OCI-LY7 (cell line): ENCODE results near the gene MTCP1. TPM values are rescaled to one million over a fixed set of nuclear protein-coding genes. Genes with fewer than 3 reads are reported as not detected.
A peak's percentile ranks its signal among the peaks of the same experiment; 100 is the strongest.

Source experiments
- BruUV-seq: library from RNA; stranded (reverse); fragments of 400-500 nt; replicated peaks from 2 replicates; lab custom pipeline; 2021; lab: Mats Ljungman, UMichigan
- CTCF ChIA-PET: fragments of 300-600 bp; sonication (Branson Sonifier 250); formaldehyde crosslinking; loops from one replicate; lab custom pipeline; 2022; ENCODE audit warnings: antibody characterized with exemption; ENCODE audit not compliant: unreplicated experiment; lab: Charles Lee
- POLR2A ChIA-PET: fragments of 300-600 bp; sonication (Branson Sonifier 250); formaldehyde crosslinking; loops from one replicate; lab custom pipeline; 2022; ENCODE audit warnings: antibody characterized with exemption; lab: Charles Lee
- DNase-seq: peaks from one replicate; pipeline ENCODE4 v3.0.0-alpha.2; 2015; ENCODE audit warnings: low spot score
- H2AFZ ChIP-seq: fragments of 200-600 bp; sonication (generic), shearing (Covaris generic); 2 replicates; pipeline ENCODE4 v1.6.1; 2014; ENCODE audit warnings: mild to moderate bottlenecking, antibody characterized with exemption, low read length, moderate library complexity
- H3K27ac ChIP-seq: fragments of 200-600 bp; sonication (generic); 2 replicates; pipeline ENCODE4 v1.5.1; 2014; ENCODE audit warnings: mixed run types, low read depth, mild to moderate bottlenecking, moderate library complexity, low read length, inconsistent platforms; ENCODE audit not compliant: poor library complexity, severe bottlenecking
- H3K36me3 ChIP-seq: fragments of 200-600 bp; sonication (generic); 2 replicates; pipeline ENCODE4 v1.6.1; 2014; ENCODE audit warnings: mild to moderate bottlenecking, antibody characterized with exemption, low read length, moderate library complexity, mixed read lengths; ENCODE audit not compliant: insufficient read depth
- H3K4me1 ChIP-seq: fragments of 200-600 bp; sonication (generic); 2 replicates; pipeline ENCODE4 v1.5.1; 2014; ENCODE audit warnings: mild to moderate bottlenecking, low read length; ENCODE audit not compliant: insufficient read depth, poor library complexity, severe bottlenecking
- H3K4me2 ChIP-seq: fragments of 200-600 bp; sonication (generic); 2 replicates; pipeline ENCODE4 v1.6.1; 2014; ENCODE audit warnings: mild to moderate bottlenecking, low read length
- H3K4me3 ChIP-seq: fragments of 200-600 bp; sonication (generic); 2 replicates; pipeline ENCODE4 v1.5.1; 2014; ENCODE audit warnings: mild to moderate bottlenecking, low read depth, low read length; ENCODE audit not compliant: poor library complexity, severe bottlenecking
- H3K79me2 ChIP-seq: fragments of 200-600 bp; sonication (generic); 2 replicates; pipeline ENCODE4 v1.6.1; 2016; ENCODE audit warnings: low read depth, mild to moderate bottlenecking, low read length, moderate library complexity, mixed read lengths; ENCODE audit not compliant: insufficient read depth
- H3K9me2 ChIP-seq: fragments of 200-600 bp; sonication (generic); 2 replicates; pipeline ENCODE4 v1.6.1; 2016; ENCODE audit warnings: mild to moderate bottlenecking, low read length, mixed read lengths; ENCODE audit not compliant: insufficient read depth
- H3K9me3 ChIP-seq: fragments of 200-600 bp; sonication (generic); 2 replicates; pipeline ENCODE4 v1.6.1; 2014; ENCODE audit warnings: mild to moderate bottlenecking, mixed run types, low read length, mixed read lengths
- H4K20me1 ChIP-seq: fragments of 200-600 bp; sonication (generic); 2 replicates; pipeline ENCODE4 v1.6.1; 2014; ENCODE audit warnings: mild to moderate bottlenecking, antibody characterized with exemption, low read length, moderate library complexity, mixed read lengths; ENCODE audit not compliant: insufficient read depth
- EZH2phosphoT487 ChIP-seq: fragments of 200-600 bp; sonication (generic); IDR thresholded peaks from 2 replicates; pipeline ENCODE4 v1.6.1; 2018; ENCODE audit warnings: low read depth, borderline replicate concordance, mild to moderate bottlenecking, mixed run types, antibody characterized with exemption, low read length, moderate library complexity, mixed read lengths
- intact Hi-C: fragments of 100-400 bp; cut with micrococcal nuclease; formaldehyde crosslinking; loops from one replicate; pipeline ENCODE4 v1.10.0; 2022; ENCODE audit not compliant: unreplicated experiment
- total RNA-seq, 2 experiments: library from RNA; depleted of rRNA in 1 of 2; stranded (reverse); fragments of >200 nt in 1 of 2; shearing (Covaris generic) in 1 of 2; gene quantifications; 2 replicates each; pipeline ENCODE4 v1.2.3, GENCODE V29; 2014 to 2022
- TF ChIP-seq, protein P1 (sequence below): fragments of 200-600 bp; sonication (generic); conservative IDR thresholded peaks from 2 replicates; pipeline ENCODE4 v1.5.1; 2014; ENCODE audit warnings: mild to moderate bottlenecking, antibody characterized with exemption, low read length, moderate library complexity, mixed read lengths

Gene MTCP1
- total RNA-seq, 2 experiments from 2014 or later = 16.9 to 39.6 TPM

DNA sequence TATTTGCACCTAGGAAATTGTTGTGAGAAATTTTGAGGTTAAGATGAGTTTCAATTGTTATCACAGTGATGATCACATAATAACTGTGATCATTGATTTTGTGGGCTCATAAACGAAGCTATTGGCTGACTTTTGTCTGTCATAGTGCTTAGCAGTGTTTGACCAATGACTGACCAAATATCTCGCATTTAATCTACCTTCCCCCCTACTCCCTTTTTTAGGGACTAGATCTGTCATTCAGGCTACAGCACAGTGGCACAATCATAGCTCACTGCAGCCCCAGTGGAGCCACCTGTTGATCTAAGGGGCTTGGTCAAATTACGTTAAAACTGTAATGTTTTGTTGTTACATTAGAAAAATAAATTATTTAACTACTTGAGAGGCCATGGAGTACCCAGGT is 42.8 kb downstream of the MTCP1 start:
- peak overlapping the region; percentile 80 for H3K4me2 ChIP-seq
- no peak overlapping the region; the same call in 1 of the 2 replicates for H2AFZ ChIP-seq
- H3K9me3 ChIP-seq = no peaks in the 10 kb centered on the region
- H3K9me2 ChIP-seq = no peaks in the 10 kb centered on the region
- peaks cover 9% of the 10 kb centered on the region for H3K4me1 ChIP-seq
- POLR2A ChIA-PET = no interaction called here
- intact Hi-C loops = loop anchor here (5.0 kb wide), 3 partner anchors 46 to 266 kb away; partner anchors contain the start of genes DKC1 and VBP1
- H3K36me3 ChIP-seq = no peaks in the 10 kb centered on the region
- BruUV-seq = no TSS peak
- CTCF ChIA-PET = no interaction called here
- DNase-seq = peak; percentile 30
- no peak for TF ChIP-seq EZH2phosphoT487
- TF ChIP-seq, protein P1, sequence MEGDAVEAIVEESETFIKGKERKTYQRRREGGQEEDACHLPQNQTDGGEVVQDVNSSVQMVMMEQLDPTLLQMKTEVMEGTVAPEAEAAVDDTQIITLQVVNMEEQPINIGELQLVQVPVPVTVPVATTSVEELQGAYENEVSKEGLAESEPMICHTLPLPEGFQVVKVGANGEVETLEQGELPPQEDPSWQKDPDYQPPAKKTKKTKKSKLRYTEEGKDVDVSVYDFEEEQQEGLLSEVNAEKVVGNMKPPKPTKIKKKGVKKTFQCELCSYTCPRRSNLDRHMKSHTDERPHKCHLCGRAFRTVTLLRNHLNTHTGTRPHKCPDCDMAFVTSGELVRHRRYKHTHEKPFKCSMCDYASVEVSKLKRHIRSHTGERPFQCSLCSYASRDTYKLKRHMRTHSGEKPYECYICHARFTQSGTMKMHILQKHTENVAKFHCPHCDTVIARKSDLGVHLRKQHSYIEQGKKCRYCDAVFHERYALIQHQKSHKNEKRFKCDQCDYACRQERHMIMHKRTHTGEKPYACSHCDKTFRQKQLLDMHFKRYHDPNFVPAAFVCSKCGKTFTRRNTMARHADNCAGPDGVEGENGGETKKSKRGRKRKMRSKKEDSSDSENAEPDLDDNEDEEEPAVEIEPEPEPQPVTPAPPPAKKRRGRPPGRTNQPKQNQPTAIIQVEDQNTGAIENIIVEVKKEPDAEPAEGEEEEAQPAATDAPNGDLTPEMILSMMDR = peak; percentile 46
- peaks cover 43% of the 10 kb centered on the region for H3K79me2 ChIP-seq
- peak overlapping the region; percentile 95 for H3K27ac ChIP-seq
- H3K4me3 ChIP-seq = peak overlapping the region; percentile 93
- H4K20me1 ChIP-seq = no peaks in the 10 kb centered on the region

- Histone ChIP-seq H3K79me2 (peaks cover 42% of the 10 kb centered on the region), H3K27ac (peak overlapping the region; percentile 95), H2AFZ (peak overlapping the region; percentile 72; the same call in 1 of the 2 replicates), H3K36me3 (no peaks in the 10 kb centered on the region), H3K9me2 (no peaks in the 10 kb centered on the region), H3K4me3 (peak overlapping the region; percentile 93), H3K9me3 (no peaks in the 10 kb centered on the region), H3K4me2 (peak overlapping the region; percentile 80), H3K4me1 (peaks cover 9% of the 10 kb centered on the region), H4K20me1 (no peaks in the 10 kb centered on the region)
- TSS peak; percentile 86 for BruUV-seq
- TF ChIP-seq, protein P1 = no peak
- TF ChIP-seq EZH2phosphoT487 = no peak
- ChIA-PET POLR2A (interaction anchor here (1.0 kb wide), 1 partner anchor 43 kb away, joined by 4 read pairs; the partner anchor contains the start of genes CMC4 and MTCP1), CTCF (no interaction called here)
- peak; percentile 33 for DNase-seq
- intact Hi-C loops = loop anchor here (1.0 to 5.0 kb wide), 4 partner anchors 44 to 265 kb away; partner anchors contain the start of genes BRCC3, CMC4, DKC1 and MTCP1
Measured at GRCh38 chrX:155027509-155028066, 43.3 kb downstream of the MTCP1 start.
